GM23248 (cell line): ENCODE data around the gene COL6A3. TPM values are rescaled to one million over a fixed set of nuclear protein-coding genes. Genes with fewer than 3 reads are reported as not detected.

Experiments used
- DNase-seq: peaks from one replicate; pipeline ENCODE4 v3.0.0-alpha.2; 2015
- H2AFZ ChIP-seq: fragments of 200-600 bp; sonication (generic); 2 replicates; pipeline ENCODE4 v1.6.1; 2016; ENCODE audit warnings: antibody characterized with exemption
- H3F3A ChIP-seq: fragments of 200-600 bp; sonication (generic); 2 replicates; pipeline ENCODE4 v1.6.1; 2016; ENCODE audit warnings: mild to moderate bottlenecking, antibody characterized with exemption, mixed run types; ENCODE audit not compliant: insufficient read depth
- H3K27ac ChIP-seq: fragments of 200-600 bp; sonication (generic); 2 replicates; pipeline ENCODE4 v1.5.1; 2016; ENCODE audit warnings: mild to moderate bottlenecking
- H3K27me3 ChIP-seq: fragments of 200-600 bp; sonication (generic); replicated peaks from 2 replicates; pipeline ENCODE4 v1.6.1; 2016; ENCODE audit warnings: mild to moderate bottlenecking; ENCODE audit not compliant: insufficient read depth
- H3K36me3 ChIP-seq: fragments of 200-600 bp; sonication (generic); 2 replicates; pipeline ENCODE4 v1.6.1; 2016; ENCODE audit warnings: low read depth, mild to moderate bottlenecking
- H3K4me1 ChIP-seq: fragments of 200-600 bp; sonication (generic); 2 replicates; pipeline ENCODE4 v1.6.1; 2016; ENCODE audit warnings: mild to moderate bottlenecking; ENCODE audit not compliant: insufficient read depth
- H3K4me2 ChIP-seq: fragments of 200-600 bp; sonication (generic); one replicate; pipeline ENCODE4 v1.6.1; 2016; ENCODE audit warnings: mild to moderate bottlenecking; ENCODE audit not compliant: unreplicated experiment
- H3K4me3 ChIP-seq: fragments of 200-600 bp; sonication (generic); 2 replicates; pipeline ENCODE4 v1.5.1; 2016; ENCODE audit warnings: mild to moderate bottlenecking
- H3K79me2 ChIP-seq: fragments of 200-600 bp; sonication (generic); 2 replicates; pipeline ENCODE4 v1.6.1; 2016; ENCODE audit warnings: mild to moderate bottlenecking; ENCODE audit not compliant: insufficient read depth
- H3K9ac ChIP-seq: fragments of 200-600 bp; sonication (generic); 2 replicates; pipeline ENCODE4 v1.6.1; 2016; ENCODE audit warnings: mild to moderate bottlenecking
- H3K9me2 ChIP-seq: fragments of 200-600 bp; sonication (generic); 2 replicates; pipeline ENCODE4 v1.6.1; 2016; ENCODE audit warnings: mixed run types, mild to moderate bottlenecking, moderate library complexity; ENCODE audit not compliant: insufficient read depth
- H3K9me3 ChIP-seq: fragments of 200-600 bp; sonication (generic); one replicate; pipeline ENCODE4 v1.6.1; 2017; ENCODE audit warnings: low read depth
- H4K20me1 ChIP-seq: fragments of 200-600 bp; sonication (generic); 2 replicates; pipeline ENCODE4 v1.6.0; 2016; ENCODE audit not compliant: insufficient read depth
- EZH2 ChIP-seq: fragments of 200-600 bp; sonication (generic); IDR thresholded peaks from 2 replicates; pipeline ENCODE4 v1.6.1; 2018; ENCODE audit warnings: antibody characterized with exemption, mild to moderate bottlenecking; ENCODE audit not compliant: insufficient read depth, poor library complexity, severe bottlenecking
- EZH2phosphoT487 ChIP-seq: fragments of 200-600 bp; sonication (generic); IDR thresholded peaks from 2 replicates; pipeline ENCODE4 v1.6.1; 2018; ENCODE audit warnings: antibody characterized with exemption, moderate library complexity, mild to moderate bottlenecking, low read depth; ENCODE audit not compliant: insufficient read depth
- WGBS, 2 experiments: methylation state at CpG; one replicate each; pipeline ENCODE4 v1.1.6; 2015 to 2017; ENCODE audit warnings: low lambda C conversion rate in 2 of 2, low coverage in 1 of 2; ENCODE audit errors: missing lambda C conversion rate in 2 of 2; 5-methylcytosine and 5-hydroxymethylcytosine counted together
- in situ Hi-C: fragments of 300-500 bp; cut with MboI; formaldehyde crosslinking; loops from 2 replicates; pipeline ENCODE4 v1.15.0; 2020
- polyA plus RNA-seq: library from polyadenylated mRNA; unstranded; fragments of >200 nt; fragmentation: Nextera tagmentation; extraction: Ambion mirVana; gene quantifications from 2 replicates; pipeline ENCODE4 v1.2.1, GENCODE V29; 2016
- total RNA-seq: library from RNA; depleted of rRNA; stranded (reverse); fragments of >200 nt; shearing (Covaris generic); gene quantifications from 2 replicates; pipeline ENCODE4 v1.2.3, GENCODE V29; 2014

COL6A3 gene
- total and polyA plus RNA-seq, 2 experiments from 2014 or later, result 344 to 1,362 TPM

DNA sequence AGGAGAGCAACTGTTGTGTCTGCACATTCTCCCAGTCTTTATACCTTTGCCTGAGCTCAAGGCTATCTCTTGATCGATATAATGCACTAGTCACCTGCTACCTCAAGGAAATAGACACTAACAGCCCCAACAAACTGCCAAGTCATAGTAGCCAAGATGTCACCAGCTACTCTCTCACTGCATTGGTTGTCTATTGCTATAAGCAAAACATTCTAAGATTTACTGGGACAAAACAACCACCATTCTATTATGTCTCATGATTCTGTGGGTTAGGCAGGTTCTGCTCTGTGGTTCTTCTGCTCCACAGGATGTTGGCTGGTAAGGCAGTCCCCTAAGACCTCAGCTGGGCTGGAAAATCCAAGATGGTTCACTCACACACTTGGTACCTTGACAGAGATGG lies 44.6 kb upstream of the COL6A3 start:
- no peaks in the 10 kb centered on the region for H3K27me3 ChIP-seq
- no peak overlapping the region for H2AFZ ChIP-seq
- H3K4me2 ChIP-seq, result peak overlapping the region; percentile 22
- no peaks in the 10 kb centered on the region for H4K20me1 ChIP-seq
- no peak for DNase-seq
- H3K36me3 ChIP-seq, result no peaks in the 10 kb centered on the region
- peaks cover 37% of the 10 kb centered on the region for H3K4me1 ChIP-seq
- H3K9me3 ChIP-seq, result no peaks in the 10 kb centered on the region
- 54 to 63% methylated on average over 1 of the region's 1 CpG for WGBS, 2 experiments
- H3K79me2 ChIP-seq, result no peaks in the 10 kb centered on the region
- in situ Hi-C loops, result no loop called here
- peaks cover 5% of the 10 kb centered on the region; the same call in 1 of the 2 replicates for H3K9me2 ChIP-seq
- TF ChIP-seq EZH2phosphoT487 (no peak), EZH2 (no peak)
- peaks cover 18% of the 10 kb centered on the region for H3F3A ChIP-seq
- H3K9ac ChIP-seq, result no peak overlapping the region; the same call in 1 of the 2 replicates
- no peak overlapping the region for H3K4me3 ChIP-seq
- H3K27ac ChIP-seq, result peak overlapping the region; percentile 85

DNA sequence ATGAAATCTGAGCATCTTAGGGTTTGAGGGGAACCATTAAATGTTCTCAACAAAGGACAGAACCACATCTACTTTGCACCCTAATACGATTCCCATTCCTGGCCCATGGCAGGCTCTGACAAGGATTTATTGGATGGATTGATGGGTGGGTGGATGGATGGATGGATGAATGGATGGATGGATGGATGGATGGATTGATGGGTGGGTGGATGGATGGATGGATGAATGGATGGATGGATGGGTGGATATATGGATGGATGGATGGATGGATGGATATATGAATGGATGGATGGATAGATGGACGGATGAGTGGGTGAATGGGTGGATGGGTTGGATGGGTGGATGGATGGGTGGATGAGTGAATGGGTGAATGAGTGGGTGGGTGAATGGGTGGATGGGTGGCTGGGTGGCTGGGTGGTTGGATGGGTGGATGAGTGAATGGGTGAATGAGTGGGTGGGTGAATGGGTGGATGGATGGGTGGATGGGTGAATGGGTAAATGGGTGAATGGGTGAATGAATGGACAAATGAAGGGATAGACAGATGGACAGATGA lies 43.5 kb upstream of the COL6A3 start:
- Histone ChIP-seq H3K36me3 (no peaks in the 10 kb centered on the region), H2AFZ (no peak overlapping the region), H3K4me3 (no peak overlapping the region), H3K9me2 (peaks cover 5% of the 10 kb centered on the region; the same call in 1 of the 2 replicates), H3K27me3 (no peaks in the 10 kb centered on the region), H3K9me3 (no peaks in the 10 kb centered on the region), H3K79me2 (no peaks in the 10 kb centered on the region), H3K4me2 (no peak overlapping the region), H3K9ac (no peak overlapping the region), H3K27ac (no peak overlapping the region), H3F3A (peaks cover 18% of the 10 kb centered on the region), H4K20me1 (no peaks in the 10 kb centered on the region), H3K4me1 (peaks cover 41% of the 10 kb centered on the region)
- no peak for TF ChIP-seq EZH2
- in situ Hi-C loops, result no loop called here
- WGBS, 2 experiments, result 95 to 97% methylated on average over 2 of the region's 2 CpGs
- DNase-seq, result no peak

DNA sequence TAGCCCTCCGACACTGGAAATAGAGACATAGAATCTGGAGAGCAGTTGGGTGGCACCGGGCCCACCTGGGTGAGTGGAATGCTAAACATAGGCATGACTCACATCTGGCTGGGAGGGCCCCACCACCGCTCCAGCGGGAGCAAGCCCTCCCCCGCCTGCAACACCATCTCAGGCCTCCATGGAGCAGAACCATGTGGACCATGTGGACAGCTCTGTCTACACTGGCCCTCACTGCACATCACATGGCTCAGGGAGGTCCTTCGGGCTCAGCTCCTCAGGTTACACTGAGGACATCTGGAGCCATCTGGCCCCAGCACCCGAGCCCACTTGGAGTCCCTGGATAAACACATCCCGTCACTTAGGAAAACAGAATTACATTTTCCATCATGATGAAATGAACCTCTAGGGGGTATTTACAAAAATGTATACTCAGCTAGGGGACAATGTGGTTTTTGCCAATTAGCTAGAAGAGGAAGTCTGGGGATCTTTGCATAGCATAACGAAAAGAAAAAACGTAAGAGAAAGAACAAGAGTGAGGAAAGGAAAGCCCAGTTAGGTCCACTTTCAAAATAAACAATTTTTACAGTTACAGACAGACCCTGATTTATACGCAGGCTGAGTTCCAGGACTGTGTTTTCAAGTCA lies 42.4 kb upstream of the COL6A3 start:
- H3K9ac ChIP-seq, result peak overlapping the region; percentile 22; the same call in 1 of the 2 replicates
- DNase-seq, result peak; percentile 93
- H3K9me3 ChIP-seq, result no peaks in the 10 kb centered on the region
- no peak overlapping the region for H3K4me3 ChIP-seq
- peak overlapping the region; percentile 32; the same call in 1 of the 2 replicates for H2AFZ ChIP-seq
- H3K27ac ChIP-seq, result peak overlapping the region; percentile 18; the same call in 1 of the 2 replicates
- H3K9me2 ChIP-seq, result peaks cover 5% of the 10 kb centered on the region; the same call in 1 of the 2 replicates
- H3K79me2 ChIP-seq, result no peaks in the 10 kb centered on the region
- H3K36me3 ChIP-seq, result no peaks in the 10 kb centered on the region
- 29 to 30% methylated on average over 11 of the region's 11 CpGs for WGBS, 2 experiments
- TF ChIP-seq EZH2, result no peak
- TF ChIP-seq EZH2phosphoT487, result no peak
- peak overlapping the region; percentile 25 for H3K4me2 ChIP-seq
- in situ Hi-C loops, result no loop called here
- no peaks in the 10 kb centered on the region for H3K27me3 ChIP-seq
- no peaks in the 10 kb centered on the region for H4K20me1 ChIP-seq
- H3F3A ChIP-seq, result peaks cover 18% of the 10 kb centered on the region
- peaks cover 41% of the 10 kb centered on the region for H3K4me1 ChIP-seq

DNA sequence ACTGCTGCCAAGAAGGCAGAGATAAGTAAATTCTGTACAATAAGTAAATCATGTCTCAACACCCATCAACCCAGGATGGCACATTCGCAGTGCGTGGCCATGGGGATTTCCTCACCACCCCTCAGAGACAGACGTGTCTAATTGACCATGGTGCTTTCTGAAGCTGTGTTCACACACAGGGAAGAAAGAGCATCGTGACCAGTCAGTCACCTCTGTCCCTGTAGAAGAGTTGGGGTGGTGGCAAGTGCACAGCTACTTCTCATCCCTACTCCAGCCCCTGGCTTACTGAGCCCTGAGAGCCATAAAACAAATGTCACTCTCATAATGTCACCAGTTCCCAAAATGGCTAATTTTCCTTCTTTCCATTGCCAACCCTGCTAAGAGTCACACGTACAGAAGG lies 41.8 kb upstream of the COL6A3 start:
- H3K4me2 ChIP-seq, result peak overlapping the region; percentile 25
- H3K27ac ChIP-seq, result no peak overlapping the region
- peaks cover 18% of the 10 kb centered on the region for H3F3A ChIP-seq
- 0 out of 2 replicates have a peak overlapping the region, but pooled peaks have one; percentile 32 for H2AFZ ChIP-seq
- in situ Hi-C loops, result no loop called here
- TF ChIP-seq EZH2, result no peak
- H3K79me2 ChIP-seq, result no peaks in the 10 kb centered on the region
- no peaks in the 10 kb centered on the region for H3K36me3 ChIP-seq
- peaks cover 5% of the 10 kb centered on the region; the same call in 1 of the 2 replicates for H3K9me2 ChIP-seq
- no peak for DNase-seq
- peaks cover 40% of the 10 kb centered on the region for H3K4me1 ChIP-seq
- 71 to 76% methylated on average over 5 of the region's 5 CpGs for WGBS, 2 experiments
- peak overlapping the region; percentile 11; the same call in 1 of the 2 replicates for H3K9ac ChIP-seq
- no peaks in the 10 kb centered on the region for H4K20me1 ChIP-seq
- H3K27me3 ChIP-seq, result no peaks in the 10 kb centered on the region
- H3K4me3 ChIP-seq, result no peak overlapping the region
- no peaks in the 10 kb centered on the region for H3K9me3 ChIP-seq
